Trophoblast cell (in vitro differentiated cells and primary cell): ENCODE results near the gene WNT3A.

Experiments
- DNase-seq, 2 donors: peaks; one replicate each; pipeline ENCODE4 v3.0.0-alpha.2; 2016
- H2AFZ ChIP-seq: 2 replicates; pipeline ENCODE4 v1.6.1; 2013; ENCODE audit warnings: low read length, moderate library complexity, mild to moderate bottlenecking; ENCODE audit not compliant: insufficient read depth, poor library complexity
- H2AK5ac ChIP-seq: 2 replicates; pipeline ENCODE4 v1.6.1; 2013; ENCODE audit warnings: mild to moderate bottlenecking, low read length
- H2BK120ac ChIP-seq: 2 replicates; pipeline ENCODE4 v1.6.1; 2013; ENCODE audit warnings: low read length, mild to moderate bottlenecking, moderate library complexity; ENCODE audit not compliant: insufficient read depth, poor library complexity
- H2BK12ac ChIP-seq: 2 replicates; pipeline ENCODE4 v1.6.1; 2013; ENCODE audit warnings: mild to moderate bottlenecking, low read length, moderate library complexity
- H2BK5ac ChIP-seq: 2 replicates; pipeline ENCODE4 v1.6.1; 2013; ENCODE audit warnings: low read length, low read depth, moderate library complexity, mild to moderate bottlenecking; ENCODE audit not compliant: poor library complexity
- H3K14ac ChIP-seq: 2 replicates; pipeline ENCODE4 v1.6.1; 2013; ENCODE audit warnings: mild to moderate bottlenecking, low read length
- H3K18ac ChIP-seq: 2 replicates; pipeline ENCODE4 v1.6.1; 2013; ENCODE audit warnings: mild to moderate bottlenecking, low read length
- H3K23ac ChIP-seq: 2 replicates; pipeline ENCODE4 v1.6.1; 2013; ENCODE audit warnings: low read length
- H3K27ac ChIP-seq: 2 replicates; pipeline ENCODE4 v1.5.1; 2013; ENCODE audit warnings: low read depth, mild to moderate bottlenecking, inconsistent platforms, low read length, moderate library complexity
- H3K27me3 ChIP-seq: 2 replicates; pipeline ENCODE4 v1.6.1; 2013; ENCODE audit warnings: inconsistent platforms, mild to moderate bottlenecking, low read length, moderate library complexity; ENCODE audit not compliant: insufficient read depth
- H3K36me3 ChIP-seq, 2 experiments: 1 replicate in 1 of 2; 2 replicates in 1 of 2; pipeline ENCODE4 v1.6.1; 2013; ENCODE audit warnings: low read length in 2 of 2, mild to moderate bottlenecking in 2 of 2, moderate library complexity in 1 of 2; ENCODE audit not compliant: insufficient read depth in 2 of 2, control insufficient read depth in 1 of 2
- H3K4ac ChIP-seq: 2 replicates; pipeline ENCODE4 v1.6.1; 2013; ENCODE audit warnings: low read depth, mild to moderate bottlenecking, low read length, moderate library complexity
- H3K4me1 ChIP-seq, 2 experiments: 1 replicate in 1 of 2; 2 replicates in 1 of 2; pipeline ENCODE4 v1.6.1; 2013; ENCODE audit warnings: low read length in 2 of 2, mild to moderate bottlenecking in 2 of 2, moderate library complexity in 1 of 2; ENCODE audit not compliant: insufficient read depth in 2 of 2, control insufficient read depth in 1 of 2
- H3K4me2 ChIP-seq: 2 replicates; pipeline ENCODE4 v1.6.1; 2013; ENCODE audit warnings: inconsistent platforms, mild to moderate bottlenecking, low read length, moderate library complexity
- H3K4me3 ChIP-seq: 2 replicates; pipeline ENCODE4 v1.5.1; 2013; ENCODE audit warnings: mild to moderate bottlenecking, low read depth, low read length, inconsistent platforms
- H3K79me1 ChIP-seq: one replicate; pipeline ENCODE4 v1.6.1; 2013; ENCODE audit warnings: low read length
- H3K79me2 ChIP-seq: 2 replicates; pipeline ENCODE4 v1.6.1; 2013; ENCODE audit warnings: low read length, mild to moderate bottlenecking; ENCODE audit not compliant: control insufficient read depth, insufficient read depth, poor library complexity
- H3K9ac ChIP-seq: 2 replicates; pipeline ENCODE4 v1.6.1; 2013; ENCODE audit warnings: mild to moderate bottlenecking, low read length
- H3K9me3 ChIP-seq: 2 replicates; pipeline ENCODE4 v1.6.1; 2013; ENCODE audit warnings: low read depth, mild to moderate bottlenecking, control low read depth, inconsistent platforms, low read length; ENCODE audit not compliant: insufficient read depth
- H4K12ac ChIP-seq: 2 replicates; pipeline ENCODE4 v1.6.1; 2013; ENCODE audit warnings: low read depth, mild to moderate bottlenecking, low read length, moderate library complexity
- H4K8ac ChIP-seq: 2 replicates; pipeline ENCODE4 v1.6.1; 2013; ENCODE audit warnings: low read depth, mild to moderate bottlenecking, low read length, moderate library complexity
- H4K91ac ChIP-seq: one replicate; pipeline ENCODE4 v1.6.1; 2013; ENCODE audit warnings: low read depth, mild to moderate bottlenecking, low read length, moderate library complexity
- WGBS: extraction: QIAGEN DNeasy Blood & Tissue Kit; methylation state at CpG from one replicate; pipeline ENCODE4 v1.1.7; 2013; ENCODE audit warnings: missing lambda C conversion rate; ENCODE audit not compliant: insufficient read length, insufficient coverage; ENCODE audit errors: extremely low coverage; 5-methylcytosine and 5-hydroxymethylcytosine counted together

Gene WNT3A

GRCh38 chr1:228058949-228059633, 52.3 kb downstream of the WNT3A start:
- no peak overlapping the region for H3K23ac ChIP-seq
- no peak for DNase-seq
- no peak overlapping the region for H2AFZ ChIP-seq
- no peak overlapping the region for H2BK120ac ChIP-seq
- H3K14ac ChIP-seq: no peak overlapping the region
- no peaks in the 10 kb centered on the region for H3K79me2 ChIP-seq
- H4K12ac ChIP-seq: no peak overlapping the region
- peaks cover 5% of the 10 kb centered on the region for H3K27me3 ChIP-seq
- peaks cover 26% of the 10 kb centered on the region for H3K9me3 ChIP-seq
- H2AK5ac ChIP-seq: no peak overlapping the region
- H3K4ac ChIP-seq: no peak overlapping the region
- H4K91ac ChIP-seq: no peak overlapping the region
- H3K4me3 ChIP-seq: no peak overlapping the region
- no CpG with 5 or more reads among the region's 66 CpGs for WGBS
- no peaks in the 10 kb centered on the region for H3K79me1 ChIP-seq
- H3K4me1 ChIP-seq: no peaks in the 10 kb centered on the region
- H3K4me2 ChIP-seq: no peak overlapping the region
- no peak overlapping the region for H3K27ac ChIP-seq
- H3K9ac ChIP-seq: no peak overlapping the region
- no peaks in the 10 kb centered on the region for H3K36me3 ChIP-seq
- H4K8ac ChIP-seq: no peak overlapping the region
- H2BK5ac ChIP-seq: no peak overlapping the region
- H2BK12ac ChIP-seq: no peak overlapping the region
- no peak overlapping the region for H3K18ac ChIP-seq

- H2BK120ac ChIP-seq: no peak overlapping the region
- H2AFZ ChIP-seq: no peak overlapping the region
- DNase-seq: peak; percentile 89 to 95
- no peak overlapping the region for H2BK5ac ChIP-seq
- H3K79me2 ChIP-seq: no peaks in the 10 kb centered on the region
- H4K12ac ChIP-seq: no peak overlapping the region
- no peak overlapping the region for H3K18ac ChIP-seq
- H3K9ac ChIP-seq: no peak overlapping the region
- no peak overlapping the region for H4K8ac ChIP-seq
- no peak overlapping the region for H3K4ac ChIP-seq
- H2BK12ac ChIP-seq: no peak overlapping the region
- H3K23ac ChIP-seq: no peak overlapping the region
- H3K14ac ChIP-seq: no peak overlapping the region
- H3K4me1 ChIP-seq: no peaks in the 10 kb centered on the region
- no peaks in the 10 kb centered on the region for H3K79me1 ChIP-seq
- no peak overlapping the region for H2AK5ac ChIP-seq
- H3K27ac ChIP-seq: no peak overlapping the region
- no peak overlapping the region for H4K91ac ChIP-seq
- WGBS: no CpG with 5 or more reads among the region's 33 CpGs
- H3K4me2 ChIP-seq: peak overlapping the region; percentile 28
- no peak overlapping the region for H3K4me3 ChIP-seq
- peaks cover 26% of the 10 kb centered on the region for H3K9me3 ChIP-seq
- H3K36me3 ChIP-seq: no peaks in the 10 kb centered on the region
- H3K27me3 ChIP-seq: peaks cover 5% of the 10 kb centered on the region
Measured at GRCh38 chr1:228059634-228060457, 53.0 kb downstream of the WNT3A start.

GRCh38 chr1:228060458-228061190, 53.8 kb downstream of the WNT3A start:
- Histone ChIP-seq H3K23ac (no peak overlapping the region), H3K9me3 (peaks cover 26% of the 10 kb centered on the region), H2BK12ac (no peak overlapping the region), H3K36me3 (no peaks in the 10 kb centered on the region), H3K4ac (no peak overlapping the region), H3K18ac (no peak overlapping the region), H3K14ac (no peak overlapping the region), H4K12ac (no peak overlapping the region), H2BK120ac (no peak overlapping the region), H3K9ac (no peak overlapping the region), H3K79me2 (no peaks in the 10 kb centered on the region), H4K91ac (no peak overlapping the region), H2AK5ac (no peak overlapping the region), H3K79me1 (no peaks in the 10 kb centered on the region), H3K27me3 (peaks cover 5% of the 10 kb centered on the region), H3K4me2 (peak overlapping the region; percentile 28), H3K27ac (no peak overlapping the region), H2BK5ac (no peak overlapping the region), H3K4me3 (no peak overlapping the region), H3K4me1 (no peaks in the 10 kb centered on the region), H4K8ac (no peak overlapping the region), H2AFZ (no peak overlapping the region)
- no peak for DNase-seq
- WGBS: no CpG with 5 or more reads among the region's 34 CpGs

GRCh38 chr1:228061411-228062084, 54.8 kb downstream of the WNT3A start:
- Histone ChIP-seq H3K79me2 (no peaks in the 10 kb centered on the region), H3K4me3 (no peak overlapping the region)

More at GRCh38 chr1:228061411-228062084, 54.8 kb downstream of the WNT3A start:
- Histone ChIP-seq H2AFZ (no peak overlapping the region), H3K4ac (no peak overlapping the region), H4K12ac (no peak overlapping the region), H3K27ac (no peak overlapping the region), H3K14ac (no peak overlapping the region), H4K91ac (no peak overlapping the region), H2BK120ac (no peak overlapping the region), H4K8ac (no peak overlapping the region), H3K4me1 (no peaks in the 10 kb centered on the region), H3K23ac (no peak overlapping the region), H3K36me3 (no peaks in the 10 kb centered on the region), H3K4me2 (no peak overlapping the region), H3K9ac (no peak overlapping the region), H2AK5ac (no peak overlapping the region), H3K79me1 (no peaks in the 10 kb centered on the region), H2BK12ac (no peak overlapping the region), H3K27me3 (peaks cover 5% of the 10 kb centered on the region), H2BK5ac (no peak overlapping the region), H3K18ac (no peak overlapping the region), H3K9me3 (peaks cover 26% of the 10 kb centered on the region)
- no peak for DNase-seq
- no CpG with 5 or more reads among the region's 10 CpGs for WGBS
